ENCODE results near the gene RANBP10. TPM values are rescaled to one million over a fixed set of nuclear protein-coding genes. Genes with fewer than 3 reads are reported as not detected.

The RANBP10 gene
- total and polyA plus RNA-seq, 2 experiments from 2014 or later = 9.0 to 13.6 TPM

DNA sequence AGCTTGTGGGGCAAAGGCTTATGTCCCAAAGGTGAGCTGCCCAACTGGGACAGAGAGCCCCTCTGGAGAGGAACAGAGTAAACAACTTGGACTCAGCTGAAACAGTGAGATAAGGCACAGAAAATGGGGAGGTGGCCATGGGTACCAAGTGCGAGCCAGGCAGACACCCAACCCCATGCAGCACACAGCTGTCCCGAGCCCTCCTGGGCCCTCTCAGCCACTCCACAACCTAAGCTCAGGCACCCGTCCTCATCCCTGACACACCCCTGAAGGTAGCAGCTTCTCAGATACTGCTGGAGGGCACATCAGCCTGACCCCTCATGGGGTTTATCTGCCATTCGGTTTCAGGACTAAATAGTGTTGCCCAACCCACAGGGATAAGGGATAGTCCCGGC is 82.5 kb downstream of the RANBP10 start:
- peaks cover 5% of the 10 kb centered on the region; the same call in 2 of the 3 replicates for H3K4me1 Mint-ChIP-seq
- H3K79me2 ChIP-seq (replicated peaks; ENCODE audit: insufficient read depth) = no peaks in the 10 kb centered on the region
- no peaks in the 10 kb centered on the region for H3K9me2 ChIP-seq (ENCODE audit: insufficient read depth)
- H3K4me3 Mint-ChIP-seq = no peak overlapping the region
- H3F3A ChIP-seq (replicated peaks; ENCODE audit: low read depth) = 0 out of 2 replicates have a peak, but pooled peaks cover 3% of the 10 kb centered on the region
- peaks cover 3% of the 10 kb centered on the region; the same call in 1 of the 2 replicates for H4K20me1 ChIP-seq (replicated peaks; ENCODE audit: insufficient read depth)
- peaks cover 7% of the 10 kb centered on the region; the same call in 1 of the 2 replicates for H3K4me1 ChIP-seq (ENCODE audit: insufficient read depth)
- peaks cover 12% of the 10 kb centered on the region for H3K27me3 Mint-ChIP-seq (ENCODE audit: insufficient read depth, low read depth, poor library complexity)
- no peaks in the 10 kb centered on the region for H3K27me3 ChIP-seq (ENCODE audit: insufficient read depth)
- no peak for ATAC-seq
- H3K4me2 ChIP-seq = no peak overlapping the region
- H3K9me3 Mint-ChIP-seq = no peaks in the 10 kb centered on the region
- H3K36me3 ChIP-seq (ENCODE audit: insufficient read depth) = no peaks in the 10 kb centered on the region
- H3K4me3 ChIP-seq = no peak overlapping the region
- H3K36me3 Mint-ChIP-seq (ENCODE audit: low read depth) = peaks cover 12% of the 10 kb centered on the region
- H3K27ac Mint-ChIP-seq = no peak overlapping the region
- no peak for DNase-seq (ENCODE audit: low spot score)
- TF ChIP-seq, protein P1, sequence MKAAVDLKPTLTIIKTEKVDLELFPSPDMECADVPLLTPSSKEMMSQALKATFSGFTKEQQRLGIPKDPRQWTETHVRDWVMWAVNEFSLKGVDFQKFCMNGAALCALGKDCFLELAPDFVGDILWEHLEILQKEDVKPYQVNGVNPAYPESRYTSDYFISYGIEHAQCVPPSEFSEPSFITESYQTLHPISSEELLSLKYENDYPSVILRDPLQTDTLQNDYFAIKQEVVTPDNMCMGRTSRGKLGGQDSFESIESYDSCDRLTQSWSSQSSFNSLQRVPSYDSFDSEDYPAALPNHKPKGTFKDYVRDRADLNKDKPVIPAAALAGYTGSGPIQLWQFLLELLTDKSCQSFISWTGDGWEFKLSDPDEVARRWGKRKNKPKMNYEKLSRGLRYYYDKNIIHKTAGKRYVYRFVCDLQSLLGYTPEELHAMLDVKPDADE (IDR thresholded peaks at IDR 0.05) = no peak
- TF ChIP-seq, protein P2, sequence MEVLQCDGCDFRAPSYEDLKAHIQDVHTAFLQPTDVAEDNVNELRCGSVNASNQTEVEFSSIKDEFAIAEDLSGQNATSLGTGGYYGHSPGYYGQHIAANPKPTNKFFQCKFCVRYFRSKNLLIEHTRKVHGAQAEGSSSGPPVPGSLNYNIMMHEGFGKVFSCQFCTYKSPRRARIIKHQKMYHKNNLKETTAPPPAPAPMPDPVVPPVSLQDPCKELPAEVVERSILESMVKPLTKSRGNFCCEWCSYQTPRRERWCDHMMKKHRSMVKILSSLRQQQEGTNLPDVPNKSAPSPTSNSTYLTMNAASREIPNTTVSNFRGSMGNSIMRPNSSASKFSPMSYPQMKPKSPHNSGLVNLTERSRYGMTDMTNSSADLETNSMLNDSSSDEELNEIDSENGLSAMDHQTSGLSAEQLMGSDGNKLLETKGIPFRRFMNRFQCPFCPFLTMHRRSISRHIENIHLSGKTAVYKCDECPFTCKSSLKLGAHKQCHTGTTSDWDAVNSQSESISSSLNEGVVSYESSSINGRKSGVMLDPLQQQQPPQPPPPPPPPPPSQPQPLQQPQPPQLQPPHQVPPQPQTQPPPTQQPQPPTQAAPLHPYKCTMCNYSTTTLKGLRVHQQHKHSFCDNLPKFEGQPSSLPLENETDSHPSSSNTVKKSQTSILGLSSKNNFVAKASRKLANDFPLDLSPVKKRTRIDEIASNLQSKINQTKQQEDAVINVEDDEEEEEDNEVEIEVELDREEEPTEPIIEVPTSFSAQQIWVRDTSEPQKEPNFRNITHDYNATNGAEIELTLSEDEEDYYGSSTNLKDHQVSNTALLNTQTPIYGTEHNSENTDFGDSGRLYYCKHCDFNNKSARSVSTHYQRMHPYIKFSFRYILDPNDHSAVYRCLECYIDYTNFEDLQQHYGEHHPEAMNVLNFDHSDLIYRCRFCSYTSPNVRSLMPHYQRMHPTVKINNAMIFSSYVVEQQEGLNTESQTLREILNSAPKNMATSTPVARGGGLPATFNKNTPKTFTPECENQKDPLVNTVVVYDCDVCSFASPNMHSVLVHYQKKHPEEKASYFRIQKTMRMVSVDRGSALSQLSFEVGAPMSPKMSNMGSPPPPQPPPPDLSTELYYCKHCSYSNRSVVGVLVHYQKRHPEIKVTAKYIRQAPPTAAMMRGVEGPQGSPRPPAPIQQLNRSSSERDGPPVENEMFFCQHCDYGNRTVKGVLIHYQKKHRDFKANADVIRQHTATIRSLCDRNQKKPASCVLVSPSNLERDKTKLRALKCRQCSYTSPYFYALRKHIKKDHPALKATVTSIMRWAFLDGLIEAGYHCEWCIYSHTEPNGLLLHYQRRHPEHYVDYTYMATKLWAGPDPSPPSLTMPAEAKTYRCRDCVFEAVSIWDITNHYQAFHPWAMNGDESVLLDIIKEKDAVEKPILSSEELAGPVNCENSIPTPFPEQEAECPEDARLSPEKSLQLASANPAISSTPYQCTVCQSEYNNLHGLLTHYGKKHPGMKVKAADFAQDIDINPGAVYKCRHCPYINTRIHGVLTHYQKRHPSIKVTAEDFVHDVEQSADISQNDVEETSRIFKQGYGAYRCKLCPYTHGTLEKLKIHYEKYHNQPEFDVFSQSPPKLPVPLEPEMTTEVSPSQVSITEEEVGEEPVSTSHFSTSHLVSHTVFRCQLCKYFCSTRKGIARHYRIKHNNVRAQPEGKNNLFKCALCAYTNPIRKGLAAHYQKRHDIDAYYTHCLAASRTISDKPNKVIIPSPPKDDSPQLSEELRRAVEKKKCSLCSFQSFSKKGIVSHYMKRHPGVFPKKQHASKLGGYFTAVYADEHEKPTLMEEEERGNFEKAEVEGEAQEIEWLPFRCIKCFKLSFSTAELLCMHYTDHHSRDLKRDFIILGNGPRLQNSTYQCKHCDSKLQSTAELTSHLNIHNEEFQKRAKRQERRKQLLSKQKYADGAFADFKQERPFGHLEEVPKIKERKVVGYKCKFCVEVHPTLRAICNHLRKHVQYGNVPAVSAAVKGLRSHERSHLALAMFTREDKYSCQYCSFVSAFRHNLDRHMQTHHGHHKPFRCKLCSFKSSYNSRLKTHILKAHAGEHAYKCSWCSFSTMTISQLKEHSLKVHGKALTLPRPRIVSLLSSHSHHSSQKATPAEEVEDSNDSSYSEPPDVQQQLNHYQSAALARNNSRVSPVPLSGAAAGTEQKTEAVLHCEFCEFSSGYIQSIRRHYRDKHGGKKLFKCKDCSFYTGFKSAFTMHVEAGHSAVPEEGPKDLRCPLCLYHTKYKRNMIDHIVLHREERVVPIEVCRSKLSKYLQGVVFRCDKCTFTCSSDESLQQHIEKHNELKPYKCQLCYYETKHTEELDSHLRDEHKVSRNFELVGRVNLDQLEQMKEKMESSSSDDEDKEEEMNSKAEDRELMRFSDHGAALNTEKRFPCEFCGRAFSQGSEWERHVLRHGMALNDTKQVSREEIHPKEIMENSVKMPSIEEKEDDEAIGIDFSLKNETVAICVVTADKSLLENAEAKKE (CRISPR knock-in tag; IDR thresholded peaks at IDR 0.05) = no peak
- TF ChIP-seq, protein P3, sequence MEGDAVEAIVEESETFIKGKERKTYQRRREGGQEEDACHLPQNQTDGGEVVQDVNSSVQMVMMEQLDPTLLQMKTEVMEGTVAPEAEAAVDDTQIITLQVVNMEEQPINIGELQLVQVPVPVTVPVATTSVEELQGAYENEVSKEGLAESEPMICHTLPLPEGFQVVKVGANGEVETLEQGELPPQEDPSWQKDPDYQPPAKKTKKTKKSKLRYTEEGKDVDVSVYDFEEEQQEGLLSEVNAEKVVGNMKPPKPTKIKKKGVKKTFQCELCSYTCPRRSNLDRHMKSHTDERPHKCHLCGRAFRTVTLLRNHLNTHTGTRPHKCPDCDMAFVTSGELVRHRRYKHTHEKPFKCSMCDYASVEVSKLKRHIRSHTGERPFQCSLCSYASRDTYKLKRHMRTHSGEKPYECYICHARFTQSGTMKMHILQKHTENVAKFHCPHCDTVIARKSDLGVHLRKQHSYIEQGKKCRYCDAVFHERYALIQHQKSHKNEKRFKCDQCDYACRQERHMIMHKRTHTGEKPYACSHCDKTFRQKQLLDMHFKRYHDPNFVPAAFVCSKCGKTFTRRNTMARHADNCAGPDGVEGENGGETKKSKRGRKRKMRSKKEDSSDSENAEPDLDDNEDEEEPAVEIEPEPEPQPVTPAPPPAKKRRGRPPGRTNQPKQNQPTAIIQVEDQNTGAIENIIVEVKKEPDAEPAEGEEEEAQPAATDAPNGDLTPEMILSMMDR (conservative IDR thresholded peaks at IDR 0.05; ENCODE audit: low read depth in 2 of 2) = no peak
- TF ChIP-seq, protein P4, sequence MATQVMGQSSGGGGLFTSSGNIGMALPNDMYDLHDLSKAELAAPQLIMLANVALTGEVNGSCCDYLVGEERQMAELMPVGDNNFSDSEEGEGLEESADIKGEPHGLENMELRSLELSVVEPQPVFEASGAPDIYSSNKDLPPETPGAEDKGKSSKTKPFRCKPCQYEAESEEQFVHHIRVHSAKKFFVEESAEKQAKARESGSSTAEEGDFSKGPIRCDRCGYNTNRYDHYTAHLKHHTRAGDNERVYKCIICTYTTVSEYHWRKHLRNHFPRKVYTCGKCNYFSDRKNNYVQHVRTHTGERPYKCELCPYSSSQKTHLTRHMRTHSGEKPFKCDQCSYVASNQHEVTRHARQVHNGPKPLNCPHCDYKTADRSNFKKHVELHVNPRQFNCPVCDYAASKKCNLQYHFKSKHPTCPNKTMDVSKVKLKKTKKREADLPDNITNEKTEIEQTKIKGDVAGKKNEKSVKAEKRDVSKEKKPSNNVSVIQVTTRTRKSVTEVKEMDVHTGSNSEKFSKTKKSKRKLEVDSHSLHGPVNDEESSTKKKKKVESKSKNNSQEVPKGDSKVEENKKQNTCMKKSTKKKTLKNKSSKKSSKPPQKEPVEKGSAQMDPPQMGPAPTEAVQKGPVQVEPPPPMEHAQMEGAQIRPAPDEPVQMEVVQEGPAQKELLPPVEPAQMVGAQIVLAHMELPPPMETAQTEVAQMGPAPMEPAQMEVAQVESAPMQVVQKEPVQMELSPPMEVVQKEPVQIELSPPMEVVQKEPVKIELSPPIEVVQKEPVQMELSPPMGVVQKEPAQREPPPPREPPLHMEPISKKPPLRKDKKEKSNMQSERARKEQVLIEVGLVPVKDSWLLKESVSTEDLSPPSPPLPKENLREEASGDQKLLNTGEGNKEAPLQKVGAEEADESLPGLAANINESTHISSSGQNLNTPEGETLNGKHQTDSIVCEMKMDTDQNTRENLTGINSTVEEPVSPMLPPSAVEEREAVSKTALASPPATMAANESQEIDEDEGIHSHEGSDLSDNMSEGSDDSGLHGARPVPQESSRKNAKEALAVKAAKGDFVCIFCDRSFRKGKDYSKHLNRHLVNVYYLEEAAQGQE (IDR thresholded peaks at IDR 0.05; ENCODE audit: unreplicated experiment) = no peak
- TF ChIP-seq EZH2phosphoT487 (IDR thresholded peaks at IDR 0.05; ENCODE audit: unreplicated experiment) = no peak
- TF ChIP-seq STAT1 (IDR thresholded peaks at IDR 0.05; ENCODE audit: unreplicated experiment) = no peak
- TF ChIP-seq ZNF331 (CRISPR knock-in tag; IDR thresholded peaks at IDR 0.05; ENCODE audit: low read depth) = no peak
- TF ChIP-seq NANOG (IDR thresholded peaks at IDR 0.05; ENCODE audit: borderline replicate concordance) = no peak
- no peak for TF ChIP-seq ZNF114 (CRISPR knock-in tag; IDR thresholded peaks at IDR 0.05)
- TF ChIP-seq JUNB (IDR thresholded peaks at IDR 0.05; ENCODE audit: unreplicated experiment) = no peak
- no peak for TF ChIP-seq CREB1 (CRISPR knock-in tag; IDR thresholded peaks at IDR 0.05; ENCODE audit: low read depth)
- no peak for TF ChIP-seq POLR2AphosphoS5 (IDR thresholded peaks at IDR 0.05; ENCODE audit: low read depth)
- H2AFZ ChIP-seq = no peak overlapping the region
- H3K27ac ChIP-seq (ENCODE audit: low read depth) = no peak overlapping the region
